ENCODE measurements around the gene ADAMTSL3.

ADAMTSL3 gene

DNA sequence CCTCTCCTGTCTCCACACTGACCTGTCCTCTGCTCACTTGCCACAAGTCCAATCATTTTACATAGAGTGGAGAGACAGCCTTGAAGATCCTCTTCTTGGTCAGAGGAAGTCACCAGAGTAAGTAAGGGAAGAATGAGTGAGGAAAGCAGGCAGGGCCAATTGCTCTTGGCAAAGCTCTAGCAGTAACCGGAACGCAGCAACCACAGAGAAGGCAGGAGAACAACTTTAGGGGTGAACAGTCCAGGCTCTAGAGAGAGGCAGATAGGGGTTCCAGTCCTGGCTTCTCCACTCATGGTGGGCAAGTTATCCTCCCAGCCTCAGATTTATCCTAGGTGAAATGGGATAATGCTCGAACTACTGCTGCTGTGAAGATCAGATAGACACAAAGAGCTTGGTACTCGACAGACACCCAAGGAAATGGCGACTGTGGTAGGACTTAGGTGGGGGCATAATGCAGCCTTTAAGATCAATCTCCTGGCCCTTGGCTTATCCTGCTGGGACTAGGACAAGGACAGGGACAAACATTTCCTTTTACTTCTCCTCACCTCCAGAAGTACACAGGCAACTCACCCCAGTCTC is 1.2 kb upstream of the ADAMTSL3 start:
- DNase-seq (ENCODE audit: extremely low spot score) = no peak
- ChIA-PET POLR2A (no interaction called here), CTCF (no interaction called here)
- TF ChIP-seq LEF1 (IDR thresholded peaks at IDR 0.05; ENCODE audit: borderline replicate concordance) (no peak), FOXA1 (IDR thresholded peaks at IDR 0.05) (no peak), FOXM1 (IDR thresholded peaks at IDR 0.05; ENCODE audit: borderline replicate concordance) (no peak), ZNF384 (IDR thresholded peaks at IDR 0.05) (no peak), HDGF (IDR thresholded peaks at IDR 0.05; ENCODE audit: borderline replicate concordance) (no peak), CTBP1 (IDR thresholded peaks at IDR 0.05; ENCODE audit: borderline replicate concordance) (no peak), BHLHE40 (IDR thresholded peaks at IDR 0.05; ENCODE audit: borderline replicate concordance) (no peak), NFRKB (IDR thresholded peaks at IDR 0.05) (no peak), L3MBTL2 (conservative IDR thresholded peaks at IDR 0.05) (no peak), ELF4 (IDR thresholded peaks at IDR 0.05) (no peak)

- POLR2A ChIA-PET = no interaction called here
- TF ChIP-seq FOXM1 (IDR thresholded peaks at IDR 0.05; ENCODE audit: borderline replicate concordance) (no peak), L3MBTL2 (conservative IDR thresholded peaks at IDR 0.05) (no peak), SP1 (IDR thresholded peaks at IDR 0.05) (no peak), CTBP1 (IDR thresholded peaks at IDR 0.05; ENCODE audit: borderline replicate concordance) (no peak), FOXA1 (IDR thresholded peaks at IDR 0.05) (no peak), HDGF (IDR thresholded peaks at IDR 0.05; ENCODE audit: borderline replicate concordance) (no peak), ZNF384 (IDR thresholded peaks at IDR 0.05) (no peak), NFRKB (IDR thresholded peaks at IDR 0.05) (no peak), PKNOX1 (IDR thresholded peaks at IDR 0.05) (no peak), SUZ12 (IDR thresholded peaks at IDR 0.05) (no peak), FOXK2 (IDR thresholded peaks at IDR 0.05) (no peak)
Measured at GRCh38 chr15:83653288-83653638, 660 bp upstream of the ADAMTSL3 start.

DNA sequence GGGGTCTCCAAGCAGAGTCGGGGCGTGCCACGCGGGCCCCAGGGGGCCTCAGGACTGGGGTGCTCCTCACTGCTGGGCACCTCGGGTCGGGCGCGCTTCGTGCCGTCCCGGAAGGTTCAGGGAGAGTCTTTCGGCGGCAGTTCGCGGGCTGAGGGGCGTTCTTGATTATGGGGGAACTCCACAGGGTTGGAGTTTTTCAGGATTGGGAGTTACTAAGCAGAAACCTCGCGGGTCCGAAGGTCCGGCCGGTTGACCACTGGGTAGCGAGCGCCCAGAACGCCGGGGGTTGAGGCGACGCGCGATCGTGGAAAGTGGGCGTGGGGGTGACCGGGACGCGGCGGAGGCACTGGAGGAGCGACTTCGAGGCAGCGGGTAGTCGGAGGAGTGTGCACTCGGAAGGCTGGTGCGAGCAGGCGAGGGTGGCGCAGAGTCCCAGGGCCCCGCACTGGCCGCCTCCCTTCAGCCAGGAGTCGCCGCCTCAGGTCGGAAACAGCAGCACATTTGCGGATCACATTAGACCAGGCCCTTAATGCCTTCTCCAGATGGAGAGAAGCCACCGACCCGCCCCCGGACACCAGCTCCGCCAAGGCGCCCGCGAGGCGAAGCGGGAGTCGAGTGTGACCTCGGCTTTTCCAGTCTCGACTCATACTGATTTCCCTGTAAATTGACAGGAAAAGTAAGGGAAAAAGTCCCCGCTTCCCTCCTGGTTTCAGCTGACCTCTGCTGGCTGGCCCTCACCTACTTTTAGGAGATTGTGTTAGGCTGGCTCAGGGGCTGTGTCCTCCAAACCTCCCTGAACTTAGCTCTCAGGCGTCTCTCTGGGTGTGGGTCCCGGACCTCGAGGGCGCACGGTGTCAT is 685 bp downstream of the ADAMTSL3 start:
- TF ChIP-seq TARDBP (IDR thresholded peaks at IDR 0.05) = no peak
- no peak for TF ChIP-seq ZNF384 (IDR thresholded peaks at IDR 0.05)
- no peak for TF ChIP-seq BHLHE40 (IDR thresholded peaks at IDR 0.05; ENCODE audit: borderline replicate concordance)
- no peak for TF ChIP-seq PKNOX1 (IDR thresholded peaks at IDR 0.05)
- TF ChIP-seq NFRKB (IDR thresholded peaks at IDR 0.05) = no peak
- TF ChIP-seq FOXA1 (IDR thresholded peaks at IDR 0.05) = no peak
- TF ChIP-seq HDGF (IDR thresholded peaks at IDR 0.05; ENCODE audit: borderline replicate concordance) = no peak
- no peak for TF ChIP-seq ARNT (IDR thresholded peaks at IDR 0.05)
- TF ChIP-seq CTBP1 (IDR thresholded peaks at IDR 0.05; ENCODE audit: borderline replicate concordance) = no peak
- no peak for DNase-seq (ENCODE audit: extremely low spot score)
- ChIA-PET POLR2A (no interaction called here), CTCF (no interaction called here)

More at GRCh38 chr15:83653288-83653638, 660 bp upstream of the ADAMTSL3 start:
- DNase-seq (ENCODE audit: extremely low spot score) = no peak
- CTCF ChIA-PET = no interaction called here

GRCh38 chr15:83655237-83655616 is 1.3 kb downstream of the ADAMTSL3 start:
- DNase-seq (ENCODE audit: extremely low spot score) = no peak
- ChIA-PET CTCF (no interaction called here), POLR2A (no interaction called here)
- no peak for TF ChIP-seq ARNT (IDR thresholded peaks at IDR 0.05)
- TF ChIP-seq FOXK2 (IDR thresholded peaks at IDR 0.05) = no peak
- TF ChIP-seq SUZ12 (IDR thresholded peaks at IDR 0.05) = no peak
- no peak for TF ChIP-seq LEF1 (IDR thresholded peaks at IDR 0.05; ENCODE audit: borderline replicate concordance)
- no peak for TF ChIP-seq TARDBP (IDR thresholded peaks at IDR 0.05)
- TF ChIP-seq SP1 (IDR thresholded peaks at IDR 0.05) = no peak
- TF ChIP-seq HDGF (IDR thresholded peaks at IDR 0.05; ENCODE audit: borderline replicate concordance) = no peak
- no peak for TF ChIP-seq PKNOX1 (IDR thresholded peaks at IDR 0.05)
- TF ChIP-seq ZNF384 (IDR thresholded peaks at IDR 0.05) = no peak
- TF ChIP-seq NFRKB (IDR thresholded peaks at IDR 0.05) = no peak
- no peak for TF ChIP-seq FOXA1 (IDR thresholded peaks at IDR 0.05)
- no peak for TF ChIP-seq L3MBTL2 (conservative IDR thresholded peaks at IDR 0.05)
- no peak for TF ChIP-seq BHLHE40 (IDR thresholded peaks at IDR 0.05; ENCODE audit: borderline replicate concordance)
- TF ChIP-seq CTBP1 (IDR thresholded peaks at IDR 0.05; ENCODE audit: borderline replicate concordance) = no peak
- no peak for TF ChIP-seq FOXM1 (IDR thresholded peaks at IDR 0.05; ENCODE audit: borderline replicate concordance)
- TF ChIP-seq ELF4 (IDR thresholded peaks at IDR 0.05) = no peak

GRCh38 chr15:83656192-83656591 is 2.3 kb downstream of the ADAMTSL3 start:
- ChIA-PET POLR2A (no interaction called here), CTCF (interaction anchor here (1.2 to 1.7 kb wide), 2 partner anchors 31 to 379 kb away, joined by 4 to 6 read pairs; no protein-coding TSS in a partner anchor)
- DNase-seq (ENCODE audit: extremely low spot score) = no peak
- TF ChIP-seq PKNOX1 (IDR thresholded peaks at IDR 0.05) = no peak
- TF ChIP-seq CTBP1 (IDR thresholded peaks at IDR 0.05; ENCODE audit: borderline replicate concordance) = no peak
- no peak for TF ChIP-seq ARNT (IDR thresholded peaks at IDR 0.05)
- no peak for TF ChIP-seq SP1 (IDR thresholded peaks at IDR 0.05)

All from HEK293T (cell line).